ENCODE results near the gene DPH2.

DNA sequence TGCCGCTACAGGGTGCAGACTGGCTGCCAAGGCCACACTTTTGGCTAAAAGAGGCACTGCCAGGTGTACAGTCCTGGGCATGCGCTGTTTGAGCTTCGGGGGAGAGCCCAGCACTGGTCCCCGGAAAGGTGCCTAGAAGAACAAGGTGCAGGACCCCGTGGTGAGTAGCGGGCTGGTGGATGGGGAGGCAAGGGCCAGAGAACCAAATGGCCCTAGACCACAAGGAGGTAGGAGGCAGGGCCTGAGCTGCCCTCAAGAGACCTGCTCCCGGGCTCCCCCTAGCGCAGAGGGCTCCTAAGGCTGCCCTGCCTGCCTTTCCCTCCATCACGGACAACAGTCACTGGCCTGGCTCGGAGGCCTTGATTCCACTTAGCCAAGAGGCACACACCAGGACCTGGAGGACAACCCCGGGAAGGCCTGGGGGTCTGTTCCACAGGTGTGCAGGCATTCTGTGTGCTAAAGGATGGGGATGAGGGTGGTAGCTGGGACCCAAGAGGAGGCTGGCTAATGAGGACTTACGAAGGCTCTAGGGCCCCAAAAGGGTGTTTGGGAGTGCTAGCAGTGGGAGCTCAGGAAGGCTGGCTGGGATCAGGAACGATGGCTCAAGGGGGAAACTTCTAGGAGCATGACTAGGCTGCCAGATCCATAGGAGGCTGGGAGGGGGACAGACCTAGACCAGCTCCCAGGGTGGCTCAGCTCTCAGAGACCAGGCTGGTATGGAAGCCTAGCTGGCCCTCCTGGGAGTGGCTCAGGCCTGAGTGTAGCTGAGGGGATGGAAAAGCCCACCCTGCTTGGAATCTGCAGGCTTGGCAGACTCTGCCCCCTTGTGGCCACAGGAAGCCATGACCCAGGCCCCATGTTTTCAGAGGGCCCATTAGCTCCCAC, 35.5 kb upstream of the DPH2 start:
- TF ChIP-seq GATA3 (IDR thresholded peaks at IDR 0.05; ENCODE audit: low read depth, low read length) (no peak), GATA2 (IDR thresholded peaks at IDR 0.05; ENCODE audit: low read depth, low read length) (no peak)
